Activated CD4-positive, alpha-beta T cell treated with anti-CD3 and anti-CD28 coated beads for 24 hours (primary cell): ENCODE measurements around the gene PDCD2.
"Not testable (repeated sequence)": the region's sequence is repeated elsewhere in the genome, so short reads cannot be mapped to it uniquely, and the experiment has no call there.

Experiments
- DNase-seq, 2 donors: peaks; one replicate each; pipeline ENCODE4 v3.0.0-alpha.2; 2020; ENCODE audit warnings: low read depth in 2 of 2

PDCD2 gene

GRCh38 chr6:170552765-170553533 lies 31.5 kb downstream of the PDCD2 start, which contains the start of gene PSMB1:
TSS of gene PSMB1 (minus strand) at chr6:170553307. CDS start at chr6:170553242, 65 bp downstream.
- peak; percentile 65 to 74 for DNase-seq

- DNase-seq: no peak
Observed at GRCh38 chr6:170545405-170545804, 39.0 kb downstream of the PDCD2 start.

- DNase-seq: no peak
Observed at GRCh38 chr6:170542031-170542719, 42.3 kb downstream of the PDCD2 start.

- no peak for DNase-seq
Observed at GRCh38 chr6:170537329-170537728, 47.1 kb downstream of the PDCD2 start.

- no peak for DNase-seq
Observed at GRCh38 chr6:170536671-170537070, 47.8 kb downstream of the PDCD2 start.

- no peak for DNase-seq
Observed at GRCh38 chr6:170535004-170535403, 49.4 kb downstream of the PDCD2 start.

GRCh38 chr6:170533792-170534191 lies 50.6 kb downstream of the PDCD2 start:
- no peak for DNase-seq

- DNase-seq: no peak
Observed at GRCh38 chr6:170532867-170533488, 51.5 kb downstream of the PDCD2 start.

- peak; percentile 42 to 43 for DNase-seq
Observed at GRCh38 chr6:170529839-170530469, 54.5 kb downstream of the PDCD2 start.

- not testable (repeated sequence) for DNase-seq
Observed at GRCh38 chr6:170527995-170528394, 56.4 kb downstream of the PDCD2 start.

GRCh38 chr6:170525795-170526194 lies 58.6 kb downstream of the PDCD2 start:
- DNase-seq: no peak
